SK-N-SH (cell line): ENCODE results near the gene LRIG1.

ENCODE experiments used
- CHD2 ChIP-seq: fragments of 150-350 bp; IDR thresholded peaks from 2 replicates; pipeline ENCODE4 v1.6.1; 2018; ENCODE audit warnings: low read length; ENCODE audit not compliant: partially characterized antibody
- CTCF ChIP-seq: fragments of 200-600 bp; sonication (generic); IDR thresholded peaks from 2 replicates; pipeline ENCODE4 v1.6.1; 2017; ENCODE audit warnings: antibody characterized with exemption, mild to moderate bottlenecking, moderate library complexity
- EP300 ChIP-seq, 2 experiments: IDR thresholded peaks; 2 replicates each; pipeline versions ENCODE4 v1.4.0 to v1.6.1; 2012; ENCODE audit warnings: borderline replicate concordance in 1 of 2, low read depth in 1 of 2, low read length in 1 of 2
- FOSL2 ChIP-seq: IDR thresholded peaks from 2 replicates; pipeline ENCODE4 v1.4.0; 2012; ENCODE audit warnings: low read depth, mild to moderate bottlenecking, moderate library complexity, borderline replicate concordance
- GABPA ChIP-seq: IDR thresholded peaks from 2 replicates; pipeline ENCODE4 v1.4.0; 2012; ENCODE audit warnings: low read depth, mild to moderate bottlenecking
- JUND ChIP-seq: IDR thresholded peaks from 2 replicates; pipeline ENCODE4 v1.4.0; 2012
- MAX ChIP-seq: IDR thresholded peaks from 2 replicates; pipeline ENCODE4 v1.4.0; 2012; ENCODE audit warnings: low read depth
- REST ChIP-seq: IDR thresholded peaks from 2 replicates; pipeline ENCODE4 v1.6.1; 2012; ENCODE audit warnings: mild to moderate bottlenecking, low read depth, low read length, moderate library complexity
- RFX5 ChIP-seq: IDR thresholded peaks from 2 replicates; pipeline ENCODE4 v1.6.1; 2012; ENCODE audit warnings: mild to moderate bottlenecking, improper control_type of control experiment, low read length
- TAF1 ChIP-seq: IDR thresholded peaks from 2 replicates; pipeline ENCODE4 v1.6.1; 2012; ENCODE audit warnings: low read depth, mild to moderate bottlenecking, low read length, moderate library complexity, borderline replicate concordance
- TCF12 ChIP-seq: IDR thresholded peaks from 2 replicates; pipeline ENCODE4 v1.4.0; 2012
- TEAD4 ChIP-seq: IDR thresholded peaks from 2 replicates; pipeline ENCODE4 v1.4.0; 2012; ENCODE audit warnings: mild to moderate bottlenecking, borderline replicate concordance; ENCODE audit not compliant: insufficient read depth
- YY1 ChIP-seq: IDR thresholded peaks from 2 replicates; pipeline ENCODE4 v1.4.0; 2012; ENCODE audit warnings: low read depth, mild to moderate bottlenecking

GRCh38 chr3:66441129-66441528 is 59.7 kb downstream of the LRIG1 start:
- TF ChIP-seq CHD2 (no peak), CTCF (no peak), TCF12 (peak; percentile 49), FOSL2 (peak; percentile 19; the same call in 1 of the 2 replicates), TAF1 (no peak), EP300 (IDR thresholded peaks at IDR 0.05; ENCODE audit: borderline replicate concordance in 1 of 2, low read depth in 1 of 2, low read length in 1 of 2) (0 out of 4 replicates have a peak, but pooled peaks of 1 of the 2 experiments have one; percentile 35), YY1 (no peak), RFX5 (no peak), JUND (no peak), REST (no peak), MAX (no peak), TEAD4 (no peak), GABPA (no peak)
